ENCODE data around the gene CHD9. TPM values are rescaled to one million over a fixed set of nuclear protein-coding genes. Genes with fewer than 3 reads are reported as not detected.

The CHD9 gene
- polyA plus RNA-seq, 4 donors: 48.6 to 61.7 (median 57.3) TPM

GRCh38 chr16:53093162-53093744, 38.5 kb downstream of the CHD9 start:
- no peak for DNase-seq (ENCODE audit: low read depth in 4 of 4, low spot score in 3 of 4)

GRCh38 chr16:53094013-53094630, 39.3 kb downstream of the CHD9 start:
- DNase-seq (ENCODE audit: low read depth in 4 of 4, low spot score in 3 of 4): no peak

GRCh38 chr16:53097190-53097589, 42.4 kb downstream of the CHD9 start:
- DNase-seq (ENCODE audit: low read depth in 4 of 4, low spot score in 3 of 4): no peak

GRCh38 chr16:53098526-53099317, 43.9 kb downstream of the CHD9 start:
- peak in 1 of 4 donors; percentile 45 for DNase-seq (ENCODE audit: low read depth in 4 of 4, low spot score in 3 of 4)

GRCh38 chr16:53099318-53100130, 44.7 kb downstream of the CHD9 start:
- DNase-seq (ENCODE audit: low read depth in 4 of 4, low spot score in 3 of 4): peak in 3 of 4 donors; percentile 67 to 79 (median 69)

GRCh38 chr16:53100131-53100748, 45.4 kb downstream of the CHD9 start:
- DNase-seq (ENCODE audit: low read depth in 4 of 4, low spot score in 3 of 4): no peak

- DNase-seq (ENCODE audit: low read depth in 4 of 4, low spot score in 3 of 4): no peak
Observed at GRCh38 chr16:53100889-53101288, 46.1 kb downstream of the CHD9 start.

- DNase-seq (ENCODE audit: low read depth in 4 of 4, low spot score in 3 of 4): no peak
Observed at GRCh38 chr16:53103811-53104210, 49.0 kb downstream of the CHD9 start.

GRCh38 chr16:53105565-53105964, 50.8 kb downstream of the CHD9 start:
- no peak for DNase-seq (ENCODE audit: low read depth in 4 of 4, low spot score in 3 of 4)

- DNase-seq (ENCODE audit: low read depth in 4 of 4, low spot score in 3 of 4): no peak
Observed at GRCh38 chr16:53111078-53111791, 56.4 kb downstream of the CHD9 start.

- DNase-seq (ENCODE audit: low read depth in 4 of 4, low spot score in 3 of 4): no peak
Observed at GRCh38 chr16:53112015-53112414, 57.2 kb downstream of the CHD9 start.

- DNase-seq (ENCODE audit: low read depth in 4 of 4, low spot score in 3 of 4): no peak
Observed at GRCh38 chr16:53115047-53115446, 60.3 kb downstream of the CHD9 start.

GRCh38 chr16:53115773-53116172, 61.0 kb downstream of the CHD9 start:
- DNase-seq (ENCODE audit: low read depth in 4 of 4, low spot score in 3 of 4): no peak

- DNase-seq (ENCODE audit: low read depth in 4 of 4, low spot score in 3 of 4): no peak
Observed at GRCh38 chr16:53121043-53121620, 66.3 kb downstream of the CHD9 start.

- no peak for DNase-seq (ENCODE audit: low read depth in 4 of 4, low spot score in 3 of 4)
Observed at GRCh38 chr16:53121661-53122060, 66.9 kb downstream of the CHD9 start.

- DNase-seq (ENCODE audit: low read depth in 4 of 4, low spot score in 3 of 4): no peak
Observed at GRCh38 chr16:53123747-53124146, 69.0 kb downstream of the CHD9 start.

GRCh38 chr16:53126390-53126789, 71.6 kb downstream of the CHD9 start:
- no peak for DNase-seq (ENCODE audit: low read depth in 4 of 4, low spot score in 3 of 4)

- DNase-seq (ENCODE audit: low read depth in 4 of 4, low spot score in 3 of 4): peak; percentile 11 to 41 (median 14)
Observed at GRCh38 chr16:53129281-53130158, 74.7 kb downstream of the CHD9 start.
